DMS114 treated with DMSO at 0.1 percent for 48 hours (cell line): Measurements from ENCODE around the gene IFT27.

ENCODE experiments used
- DNase-seq: peaks from one replicate; lab custom pipeline; 2025; ENCODE audit not compliant: unreplicated experiment; lab: John Stamatoyannopoulos, UW

The IFT27 gene

DNA sequence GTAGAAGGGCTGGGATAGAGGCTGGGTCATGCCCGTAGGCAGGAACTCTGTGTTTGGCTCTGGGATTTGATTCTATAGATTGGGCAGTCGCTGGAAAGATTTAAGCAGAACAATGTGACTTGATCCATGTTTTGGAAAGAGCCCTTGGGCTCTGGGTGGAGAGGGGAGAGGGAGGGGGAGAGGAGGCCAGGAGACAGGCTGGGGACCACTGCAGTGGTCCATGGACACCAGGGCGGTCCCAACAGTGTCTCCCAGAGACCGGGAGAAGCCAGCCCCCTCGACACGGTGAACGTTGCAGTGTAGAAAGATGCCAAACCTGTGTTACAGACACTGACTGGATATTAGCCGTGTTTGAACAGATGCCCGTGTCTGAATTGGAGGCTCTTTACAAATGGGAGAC, 21.5 kb upstream of the IFT27 start:
- no peak for DNase-seq

DNA sequence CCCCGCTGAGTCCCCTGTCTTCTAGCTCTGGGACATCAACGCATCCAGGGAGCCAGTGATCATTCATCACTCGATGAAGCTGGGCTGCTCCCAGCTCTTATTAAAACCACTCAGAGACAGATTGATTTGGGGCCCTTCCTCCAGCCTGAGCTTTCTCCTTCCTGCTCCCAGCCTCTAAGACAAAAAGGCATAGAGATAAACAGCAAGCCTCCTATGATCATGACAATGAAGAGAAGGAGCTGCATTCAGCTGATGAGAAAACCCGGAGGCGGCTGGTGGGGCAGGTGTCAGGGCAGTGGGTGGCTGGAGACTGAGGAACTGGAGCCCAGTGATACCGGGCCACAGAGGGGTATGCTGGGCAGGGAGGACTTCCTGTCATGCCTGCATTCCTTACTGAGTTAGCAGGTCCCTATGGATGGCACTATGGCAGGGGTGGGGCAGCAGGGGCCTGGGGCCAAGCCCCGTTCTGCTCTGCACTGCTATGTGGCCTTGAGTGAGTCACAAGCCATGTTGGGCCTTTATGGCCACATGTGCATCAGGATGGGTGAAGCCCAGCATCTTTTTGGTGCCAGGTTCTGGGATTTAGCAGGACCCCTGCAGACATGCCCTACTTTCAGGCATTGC, 20.7 kb upstream of the IFT27 start:
- no peak for DNase-seq

DNA sequence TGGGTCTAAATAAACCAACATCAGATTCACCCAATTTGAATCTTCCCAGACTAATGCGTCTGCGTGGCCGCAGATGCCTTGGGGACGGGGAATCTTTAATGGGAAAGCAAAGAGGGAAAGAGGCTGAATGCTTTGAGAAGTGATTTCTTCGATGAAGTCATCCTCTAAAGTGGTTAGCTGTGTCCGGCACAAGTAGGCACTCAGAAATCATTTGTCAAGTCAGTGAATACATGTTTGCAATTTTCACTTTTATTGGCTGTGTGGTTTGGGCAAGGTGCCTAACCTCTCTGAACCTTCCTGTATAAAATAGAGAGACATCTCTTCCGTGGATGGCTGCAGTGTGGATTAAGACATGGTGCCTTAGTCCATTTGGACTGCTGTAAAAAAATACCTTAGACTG, 19.7 kb upstream of the IFT27 start:
- DNase-seq, result no peak

DNA sequence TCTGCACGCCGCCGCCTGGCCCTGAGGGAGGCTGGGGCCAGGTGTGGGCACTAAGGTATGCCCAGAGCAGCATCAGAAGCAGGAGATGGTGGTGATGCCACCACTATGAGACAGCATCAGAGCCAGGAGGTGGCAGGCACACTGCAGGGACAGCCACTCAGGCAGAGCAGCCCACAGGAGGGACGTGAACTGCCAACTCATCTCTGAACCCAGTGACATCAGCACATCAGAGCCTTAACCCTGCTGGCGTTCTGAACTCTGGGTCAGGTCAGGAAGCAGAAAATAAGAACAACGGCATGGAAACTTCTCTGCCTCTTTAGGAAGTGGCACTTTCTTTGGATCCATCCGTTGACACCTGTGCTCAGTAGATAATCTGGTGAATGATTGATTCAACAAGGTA, 14.7 kb upstream of the IFT27 start:
- no peak for DNase-seq

DNA sequence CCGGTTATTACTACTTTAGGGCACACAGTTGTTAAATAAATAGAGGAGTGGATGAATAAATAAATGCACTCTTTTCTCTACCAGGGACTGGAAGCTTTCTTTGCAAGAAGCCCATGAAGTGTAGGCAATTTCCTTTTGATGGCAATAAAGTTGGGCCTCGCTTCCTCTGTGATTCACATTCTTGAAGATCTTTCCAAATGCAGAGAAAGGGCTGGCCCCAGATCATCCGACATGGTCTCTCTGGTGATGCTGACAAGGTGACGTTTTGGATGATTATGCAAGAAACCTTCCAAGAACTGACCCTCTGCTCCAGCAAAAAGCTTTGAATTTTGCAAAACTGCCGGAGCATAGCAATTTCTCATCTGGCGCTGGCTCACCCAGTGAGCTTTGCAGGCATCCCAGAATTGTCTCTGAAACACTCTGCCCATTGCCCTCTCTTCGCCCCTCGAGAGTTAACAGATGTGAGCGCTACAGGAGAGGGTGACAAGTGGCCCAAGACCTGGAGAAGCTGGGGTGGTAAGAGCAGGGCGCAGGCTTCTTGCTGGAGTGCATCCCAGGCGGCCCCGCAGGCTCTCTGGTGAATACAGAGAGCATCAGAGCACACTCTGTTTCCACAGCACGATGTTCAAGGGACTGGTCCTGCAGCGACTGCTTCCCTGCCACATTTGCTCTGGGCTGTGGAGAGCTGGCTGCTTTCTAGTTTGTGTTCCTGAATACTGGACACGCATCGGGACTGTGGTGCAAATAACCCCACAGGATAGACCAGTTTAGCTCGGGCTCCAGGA, 11.5 kb upstream of the IFT27 start:
- no peak for DNase-seq

DNA sequence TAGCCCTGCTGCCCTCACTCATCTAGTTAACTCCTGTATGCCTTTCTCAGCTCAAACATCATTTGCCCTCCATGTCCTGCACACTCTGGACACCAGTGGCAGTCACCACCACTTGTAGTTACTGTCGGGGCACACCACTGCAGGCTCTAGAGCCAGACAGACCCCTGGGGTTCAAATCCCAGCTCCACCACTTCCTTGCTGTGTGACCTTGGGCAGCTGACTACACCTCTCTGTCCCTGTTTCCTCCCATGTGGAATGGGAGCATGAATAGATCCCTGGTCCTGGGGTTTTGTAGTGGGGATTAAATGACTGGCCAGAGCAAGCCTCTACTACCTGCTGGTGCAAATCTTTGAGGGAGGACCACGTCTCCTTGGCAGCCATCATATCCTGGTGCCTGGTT, 7.8 kb upstream of the IFT27 start:
- no peak for DNase-seq

DNA sequence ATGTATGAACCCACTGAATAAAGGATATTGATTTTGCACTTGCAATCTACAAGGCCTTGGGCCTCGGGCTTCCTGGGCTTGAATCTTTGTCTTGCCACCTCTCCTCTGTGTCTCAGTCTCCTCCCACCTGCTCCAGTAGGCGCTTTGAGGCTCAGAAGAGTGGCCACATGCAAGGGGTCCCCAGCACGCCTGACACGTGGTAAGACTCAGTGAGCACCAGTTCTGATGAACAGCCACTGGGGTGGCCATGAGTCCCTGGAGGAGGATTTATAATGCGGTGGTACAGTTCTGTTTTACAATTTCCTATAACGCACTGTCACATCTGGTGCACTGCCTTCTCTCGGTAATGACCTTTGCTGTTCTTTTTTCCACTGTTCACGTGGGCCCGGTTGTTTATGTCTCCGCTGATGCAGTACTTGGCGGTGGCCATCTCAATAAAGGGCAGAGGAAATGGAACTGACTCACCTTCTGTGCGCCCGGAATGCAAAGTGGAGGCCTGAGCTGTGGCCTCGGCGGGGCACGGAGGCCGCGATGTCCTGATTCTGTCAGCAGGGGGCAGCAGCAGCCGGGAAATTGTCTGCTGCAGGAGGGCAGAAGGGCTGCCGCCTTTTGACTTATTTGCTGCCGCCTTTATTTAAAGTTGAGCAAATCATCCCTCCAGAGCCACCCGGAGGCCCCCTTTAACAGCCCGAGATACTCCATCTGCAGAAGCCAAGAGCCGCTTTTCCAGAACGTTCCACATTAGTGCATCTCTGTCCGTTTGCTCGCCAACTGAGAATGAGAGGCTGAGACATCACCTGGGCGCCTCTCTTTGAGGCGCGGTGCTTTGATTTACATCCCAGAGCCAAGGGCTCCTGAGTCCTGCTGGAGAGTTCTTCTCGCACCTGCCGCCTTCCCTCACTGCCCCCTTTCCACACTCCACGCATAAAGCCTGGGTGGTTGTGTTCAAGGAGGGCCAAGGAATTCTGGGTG, 6.0 kb upstream of the IFT27 start:
- DNase-seq, result peak; percentile 41

DNA sequence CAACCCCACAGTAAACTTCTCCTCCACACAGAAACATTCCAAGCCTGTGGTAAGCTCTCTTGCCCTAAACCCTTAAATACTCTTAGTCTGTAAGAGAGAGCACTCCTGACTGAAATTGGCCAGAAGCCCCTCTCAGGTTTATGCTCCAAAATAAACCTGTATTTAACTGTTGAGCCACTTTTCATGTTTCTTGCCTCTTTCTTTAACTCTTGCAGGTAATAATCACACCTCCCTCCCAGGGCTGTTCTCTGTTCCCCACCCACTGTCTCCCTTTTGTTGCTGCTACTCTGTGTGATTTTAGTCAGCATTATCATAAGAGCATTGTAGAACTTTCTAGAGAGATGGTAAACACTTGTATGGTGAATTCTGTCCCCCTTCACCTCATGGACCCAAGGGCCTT, 2.1 kb upstream of the IFT27 start:
- DNase-seq, result no peak

DNA sequence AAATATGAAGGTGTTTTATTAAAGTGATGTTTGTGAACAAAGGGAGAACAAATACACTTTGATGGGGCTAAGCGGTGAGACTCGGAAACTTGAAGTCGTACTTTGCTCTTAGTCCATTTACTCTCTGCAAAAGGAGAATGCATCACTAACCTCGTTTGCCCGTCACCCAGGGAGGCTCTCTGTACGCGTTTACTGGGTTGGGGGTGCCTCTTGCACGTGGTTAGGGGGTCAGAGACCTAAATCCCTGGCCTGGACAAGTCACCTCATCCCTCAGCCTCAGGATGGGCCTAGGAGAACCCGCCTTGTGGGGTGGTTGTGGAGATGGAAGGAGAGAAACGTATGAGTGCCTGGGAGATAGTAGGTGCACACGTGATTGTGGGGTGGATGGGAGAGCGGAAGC, 803 bp upstream of the IFT27 start:
- DNase-seq, result no peak

DNA sequence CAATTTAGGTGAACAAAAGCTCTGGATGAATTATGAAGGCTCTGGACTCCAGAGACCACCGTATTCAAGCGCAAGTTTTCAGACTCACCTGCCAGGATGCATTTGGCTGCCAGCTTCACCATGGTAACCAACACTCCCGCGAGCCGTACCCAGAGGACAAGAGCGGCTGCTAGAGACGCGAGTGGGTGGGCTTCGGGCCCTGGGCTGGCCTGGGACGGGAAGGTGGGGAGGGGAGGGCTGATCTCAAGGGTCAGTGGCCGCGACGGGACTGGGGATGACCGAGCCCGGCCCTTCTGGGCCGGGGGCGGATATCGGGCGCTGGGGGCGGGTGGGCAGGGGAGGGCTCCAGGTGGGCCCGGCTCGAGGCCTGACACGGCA, 344 bp downstream of the IFT27 start:
- DNase-seq, result no peak

DNA sequence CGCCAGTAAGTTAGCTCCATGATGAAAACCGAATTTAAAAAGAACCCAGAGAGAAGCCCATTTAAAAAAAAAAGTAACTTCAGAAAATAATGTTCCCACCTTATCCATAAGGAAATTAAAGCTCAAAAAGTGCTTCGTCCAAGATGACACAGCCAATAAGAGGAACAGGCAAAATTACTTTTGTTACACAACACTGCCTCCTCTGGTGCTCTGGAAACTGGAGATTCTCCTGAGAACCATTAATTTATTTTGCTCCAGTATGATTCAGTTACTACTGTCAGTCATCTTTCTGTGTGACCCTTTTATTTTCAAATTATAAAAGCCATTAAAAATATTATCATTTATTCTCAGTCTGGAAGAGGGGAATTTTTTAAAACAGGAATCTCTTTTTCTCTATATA, 2.0 kb downstream of the IFT27 start:
- DNase-seq, result peak; percentile 17

DNA sequence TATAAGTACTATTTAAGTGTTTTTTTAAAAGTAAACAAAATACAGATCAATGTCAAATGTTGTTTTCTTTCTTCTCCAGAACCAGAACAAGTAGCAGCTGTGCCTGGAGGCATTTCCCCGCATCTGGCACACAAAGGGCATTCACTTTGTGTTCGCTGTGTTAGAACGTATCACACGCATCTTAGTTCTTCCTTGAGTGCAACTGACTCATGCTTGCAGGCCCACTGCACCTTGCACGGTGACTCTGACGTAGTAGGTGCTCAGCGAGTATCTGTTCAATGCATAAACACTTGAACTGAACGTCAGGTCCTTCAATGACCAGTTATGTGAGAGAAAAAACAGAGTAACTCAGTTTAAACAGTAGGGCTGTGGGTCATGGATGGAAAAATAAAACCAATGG, 3.5 kb downstream of the IFT27 start:
- no peak for DNase-seq

DNA sequence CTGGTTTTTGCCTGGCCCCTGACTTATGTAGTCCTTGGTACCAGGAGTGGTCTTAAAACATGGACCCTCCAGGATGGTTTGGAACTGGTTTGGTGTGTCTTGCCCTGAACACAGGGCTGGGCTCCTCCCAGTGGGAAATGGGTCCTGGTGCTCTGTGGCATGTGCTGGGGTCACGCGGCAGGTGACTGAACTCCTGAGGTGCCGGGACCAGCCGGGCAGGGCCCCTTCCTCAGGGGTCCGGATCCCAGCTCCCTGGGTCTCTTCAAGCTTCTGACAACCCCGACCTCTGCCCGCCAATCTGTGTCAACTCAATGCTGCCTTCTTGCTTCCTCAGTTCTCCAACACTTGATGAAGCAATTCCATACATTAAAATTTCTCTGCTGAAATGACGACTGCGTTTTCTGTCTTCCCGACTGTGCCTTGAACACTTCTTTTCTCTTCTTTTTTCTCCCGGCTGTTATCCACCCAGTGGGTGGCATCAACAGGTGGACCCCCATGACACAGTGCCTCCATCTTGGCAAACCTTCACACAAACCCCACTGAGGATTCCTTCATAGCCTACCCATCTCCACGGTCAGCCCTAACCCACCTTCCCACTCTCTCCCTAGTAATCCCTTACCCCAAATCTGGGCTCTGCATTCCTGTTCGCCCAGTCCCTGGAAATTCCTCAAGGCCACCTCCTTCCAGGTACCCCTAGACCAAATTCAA, 4.4 kb downstream of the IFT27 start:
- DNase-seq, result no peak

DNA sequence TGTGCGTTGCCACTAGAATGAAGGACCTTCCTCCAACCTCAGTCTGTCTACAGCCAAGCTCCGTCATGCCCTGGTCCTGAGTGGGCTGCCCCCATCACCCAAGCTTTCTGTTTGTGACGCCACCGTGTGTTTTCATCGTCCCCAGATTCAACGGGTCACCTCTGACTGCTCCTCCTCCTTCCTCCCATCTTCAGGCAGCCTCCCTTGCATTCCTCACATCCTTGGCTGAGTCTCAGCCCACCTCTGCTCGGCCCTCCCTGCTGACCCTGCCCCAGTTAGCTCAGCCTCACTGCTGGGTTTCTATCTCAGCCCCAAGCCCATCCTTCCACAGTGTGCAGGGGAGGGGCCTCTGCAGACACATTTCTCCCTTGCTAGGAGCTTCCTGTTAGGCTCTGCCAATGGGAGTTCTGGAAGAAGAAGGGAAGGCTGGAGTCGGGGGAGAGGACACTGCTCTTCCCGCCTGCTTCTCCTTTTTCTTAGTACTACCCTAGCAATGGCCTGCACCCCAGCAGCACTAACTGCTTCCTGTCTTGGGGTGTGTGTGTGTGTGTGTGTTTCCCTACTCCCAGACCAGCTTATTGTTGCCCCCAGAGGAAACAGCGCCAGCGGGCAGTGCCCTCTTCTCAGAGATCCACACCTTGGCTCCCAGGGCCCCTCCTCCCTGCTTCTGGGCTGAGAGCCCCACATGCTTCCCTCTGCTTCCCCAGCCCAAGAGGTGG, 5.2 kb downstream of the IFT27 start:
- no peak for DNase-seq

DNA sequence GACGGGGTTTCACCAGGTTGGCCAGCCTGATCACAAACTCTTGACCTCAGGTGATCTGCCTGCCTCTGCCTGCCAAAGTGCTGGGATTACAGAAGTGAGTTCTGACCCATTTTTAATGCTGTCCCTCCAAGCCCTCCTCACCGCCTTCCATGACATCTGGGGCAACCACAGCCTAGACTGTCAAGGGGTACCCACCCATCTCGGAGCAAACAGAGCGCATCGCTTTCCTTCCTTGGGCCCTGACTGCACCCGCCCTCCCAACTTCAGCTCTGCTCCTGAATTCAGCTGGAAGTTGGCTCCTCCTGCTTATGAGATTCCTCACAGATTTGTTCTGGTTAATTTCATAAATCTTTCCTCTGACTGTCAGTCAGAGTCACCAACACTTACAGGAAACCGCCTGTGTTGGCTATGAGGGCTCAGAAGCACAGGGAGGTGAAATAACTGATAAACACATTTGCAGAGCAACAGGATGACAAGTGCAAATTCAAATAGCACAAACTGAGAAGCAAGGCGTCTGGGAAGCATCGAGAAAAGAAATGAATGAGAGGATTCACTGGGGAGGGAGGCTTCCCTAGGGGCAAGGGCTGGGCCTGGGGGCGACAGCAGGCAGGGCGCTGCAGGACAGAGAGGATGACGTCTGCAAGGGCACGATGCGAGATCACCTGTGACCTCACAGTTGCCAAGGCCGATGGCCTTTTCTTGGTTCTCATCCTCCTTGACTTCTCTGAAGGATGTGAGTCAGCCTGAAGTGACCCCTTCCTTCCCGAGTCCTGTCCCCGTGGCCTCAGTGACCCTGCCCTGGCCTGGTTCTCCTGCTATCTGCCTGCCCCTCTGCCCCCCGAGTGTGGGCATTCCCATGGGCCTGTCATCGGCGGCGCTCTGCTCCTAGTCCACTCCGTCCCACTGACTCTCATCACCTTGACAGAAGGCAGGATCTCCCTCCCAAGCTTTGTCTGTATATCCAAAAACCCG, 6.1 kb downstream of the IFT27 start:
- DNase-seq, result no peak

DNA sequence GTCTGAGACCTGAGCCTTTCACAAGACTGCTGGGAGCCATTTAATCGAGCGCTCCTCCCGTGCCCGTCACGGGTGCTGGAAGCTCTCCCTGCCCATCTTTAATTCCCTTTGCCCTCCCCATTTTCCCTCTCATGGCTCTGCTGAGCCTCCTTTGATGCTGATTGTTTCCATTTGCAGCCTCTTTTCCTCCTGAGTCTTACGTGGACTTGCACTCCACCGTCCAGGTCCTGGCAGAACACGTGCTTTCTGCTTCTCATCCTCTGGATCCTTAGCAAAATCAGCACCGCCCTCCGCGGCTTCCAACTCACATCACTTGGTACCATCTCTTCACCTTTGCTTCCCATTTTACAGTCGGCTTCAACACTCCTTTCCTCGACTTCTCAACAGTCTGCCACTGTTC, 7.3 kb downstream of the IFT27 start:
- DNase-seq, result no peak

DNA sequence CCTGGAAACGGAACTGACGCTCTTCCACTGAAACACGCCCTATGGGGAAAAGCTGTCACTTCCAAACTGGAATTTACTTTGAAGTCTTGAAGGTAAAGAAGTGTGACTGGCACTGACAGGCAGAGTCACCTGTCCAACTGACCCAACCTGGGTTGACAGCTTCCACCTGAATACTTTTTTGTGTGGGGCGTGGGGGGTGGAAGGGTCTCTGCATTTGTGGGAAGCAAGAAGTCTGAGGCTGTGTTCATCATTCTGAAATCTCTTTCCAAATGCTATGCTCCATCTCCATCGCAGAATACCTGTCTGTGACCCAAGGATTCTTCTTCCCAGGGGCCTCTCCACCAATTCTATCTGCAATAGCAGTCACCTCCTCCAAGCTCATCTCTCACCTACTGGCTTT, 7.8 kb downstream of the IFT27 start:
- no peak for DNase-seq

DNA sequence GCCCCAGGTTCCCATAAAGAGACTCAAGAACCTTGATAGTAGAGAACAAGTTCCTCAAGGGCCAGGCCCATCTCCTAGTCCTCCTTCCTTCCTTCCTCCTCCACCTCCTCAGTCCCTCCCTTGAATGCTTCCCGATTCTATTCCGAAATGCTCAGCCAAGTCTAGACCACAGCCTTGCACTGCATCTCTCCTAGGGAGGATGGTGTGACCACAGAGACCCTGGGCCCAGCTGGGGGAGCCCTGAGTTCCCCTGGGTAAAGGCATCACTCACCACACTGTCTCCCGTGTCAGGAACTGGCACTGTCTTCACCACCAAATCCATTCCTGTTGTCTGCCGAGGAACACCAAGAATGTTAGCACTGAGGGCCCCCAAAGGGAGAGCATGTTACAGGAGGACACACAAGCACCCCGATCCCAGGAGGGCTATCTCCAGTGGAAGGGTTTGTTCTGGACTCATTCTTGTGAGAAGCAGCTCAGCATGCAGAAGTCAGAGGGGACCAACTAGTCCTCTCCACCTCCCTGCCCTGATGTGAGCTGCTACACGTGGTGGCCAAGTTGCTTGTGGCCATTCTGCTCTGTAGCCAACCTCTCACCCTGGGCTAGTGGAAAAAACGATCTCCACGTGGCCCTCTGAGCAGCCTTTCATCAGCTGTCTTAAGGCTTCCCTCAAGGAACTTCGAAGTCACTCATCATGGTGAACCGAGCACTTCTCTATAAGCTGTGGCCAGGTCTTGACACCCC, 8.7 kb downstream of the IFT27 start:
- DNase-seq, result no peak

DNA sequence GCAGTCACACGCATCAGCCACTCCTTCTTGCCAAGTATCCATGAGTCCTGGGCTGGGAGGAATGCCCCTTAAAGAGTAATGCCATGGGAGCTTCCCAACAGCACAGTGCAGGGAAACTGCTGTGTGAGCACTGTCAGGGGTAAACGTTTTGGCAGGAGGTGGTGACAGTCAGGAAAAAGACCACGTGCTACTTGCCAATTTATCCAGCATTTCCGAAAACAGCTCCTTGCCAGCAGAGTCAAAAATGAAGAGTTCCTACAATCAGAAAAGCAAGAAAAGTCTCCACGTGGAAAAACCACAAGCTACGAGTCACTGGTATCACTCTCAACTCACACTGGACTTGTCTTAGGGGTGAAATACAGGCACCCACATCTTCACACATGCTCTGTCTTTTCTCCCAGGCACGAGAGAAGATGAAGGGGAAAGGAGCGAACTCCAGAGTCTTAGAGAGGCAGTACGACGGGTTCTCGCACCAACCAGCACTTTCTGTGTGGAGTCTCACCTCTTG, 9.9 kb downstream of the IFT27 start:
- no peak for DNase-seq
